Superior temporal gyrus (tissue), 1 donor: ENCODE measurements around the gene CCS.
A peak's percentile ranks its signal among the peaks of the same experiment; 100 is the strongest.
"Not testable (repeated sequence)": the region's sequence is repeated elsewhere in the genome, so short reads cannot be mapped to it uniquely, and the experiment has no call there.

Source experiments
- DNase-seq: peaks from one replicate; pipeline ENCODE4 v3.0.0-alpha.2; 2016; ENCODE audit errors: extremely low spot score

The CCS gene

GRCh38 chr11:66626382-66626781 is 33.4 kb downstream of the CCS start:
- DNase-seq, result no peak

- DNase-seq, result no peak
Measured at GRCh38 chr11:66626926-66627325, 33.9 kb downstream of the CCS start.

- no peak for DNase-seq
Measured at GRCh38 chr11:66628061-66628603, 35.1 kb downstream of the CCS start.

GRCh38 chr11:66629356-66629755 is 36.4 kb downstream of the CCS start:
- no peak for DNase-seq

GRCh38 chr11:66631883-66632282 is 38.9 kb downstream of the CCS start:
- no peak for DNase-seq

GRCh38 chr11:66632952-66633351 is 40.0 kb downstream of the CCS start:
- no peak for DNase-seq

- DNase-seq, result no peak
Measured at GRCh38 chr11:66636411-66636810, 43.4 kb downstream of the CCS start.

GRCh38 chr11:66637557-66638176 is 44.7 kb downstream of the CCS start:
- DNase-seq, result no peak

- peak; percentile 100 for DNase-seq
Measured at GRCh38 chr11:66638177-66639065, 45.4 kb downstream of the CCS start, which contains the start of gene RBM4. TSS of gene RBM4 (plus strand) at chr11:66638703. CDS start at chr11:66639712, 1,009 bp downstream.

- DNase-seq, result peak; percentile 71
Measured at GRCh38 chr11:66639066-66639813, 46.3 kb downstream of the CCS start.

GRCh38 chr11:66639814-66640340 is 46.9 kb downstream of the CCS start:
- DNase-seq, result not testable (repeated sequence)

- no peak for DNase-seq
Measured at GRCh38 chr11:66641834-66642233, 48.8 kb downstream of the CCS start.

GRCh38 chr11:66643745-66644437 is 50.9 kb downstream of the CCS start:
- DNase-seq, result no peak

- DNase-seq, result no peak
Measured at GRCh38 chr11:66646828-66647227, 53.8 kb downstream of the CCS start.

GRCh38 chr11:66649903-66650302 is 56.9 kb downstream of the CCS start:
- DNase-seq, result no peak

- no peak for DNase-seq
Measured at GRCh38 chr11:66651016-66651415, 58.0 kb downstream of the CCS start.

GRCh38 chr11:66652651-66653050 is 59.7 kb downstream of the CCS start:
- no peak for DNase-seq

- DNase-seq, result no peak
Measured at GRCh38 chr11:66653123-66653522, 60.1 kb downstream of the CCS start.
